ENCODE results near the gene PDZD7. TPM values are rescaled to one million over a fixed set of nuclear protein-coding genes. Genes with fewer than 3 reads are reported as not detected.

Gene PDZD7
- total and polyA plus RNA-seq, 9 of the 15 experiments (the other 6 are each of a cell fraction or from before 2014, with no cell fraction given): 0.04 to 0.24 (median 0.08) TPM; not detected in 3

DNA sequence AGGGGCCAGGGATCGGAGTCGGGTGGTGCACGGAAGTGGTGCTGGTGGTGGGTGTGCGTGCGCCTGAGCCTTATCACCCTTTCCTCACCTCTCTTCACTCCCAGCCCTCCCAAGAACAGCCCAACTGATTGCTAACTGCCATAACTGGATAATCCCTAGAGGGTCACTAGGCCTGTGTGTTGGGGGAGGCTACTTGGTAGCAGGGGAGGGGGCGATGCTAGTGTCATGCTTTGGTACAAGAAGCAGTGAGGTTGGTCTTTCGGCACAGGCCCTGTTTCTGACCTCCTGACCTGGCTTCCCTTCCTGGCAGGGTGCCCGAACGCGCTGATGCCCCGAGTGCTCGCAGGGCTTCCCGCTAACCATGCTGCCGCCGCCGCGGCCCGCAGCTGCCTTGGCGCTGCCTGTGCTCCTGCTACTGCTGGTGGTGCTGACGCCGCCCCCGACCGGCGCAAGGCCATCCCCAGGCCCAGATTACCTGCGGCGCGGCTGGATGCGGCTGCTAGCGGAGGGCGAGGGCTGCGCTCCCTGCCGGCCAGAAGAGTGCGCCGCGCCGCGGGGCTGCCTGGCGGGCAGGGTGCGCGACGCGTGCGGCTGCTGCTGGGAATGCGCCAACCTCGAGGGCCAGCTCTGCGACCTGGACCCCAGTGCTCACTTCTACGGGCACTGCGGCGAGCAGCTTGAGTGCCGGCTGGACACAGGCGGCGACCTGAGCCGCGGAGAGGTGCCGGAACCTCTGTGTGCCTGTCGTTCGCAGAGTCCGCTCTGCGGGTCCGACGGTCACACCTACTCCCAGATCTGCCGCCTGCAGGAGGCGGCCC, 31.5 kb upstream of the PDZD7 start (continued):
- TF ChIP-seq, protein P1, sequence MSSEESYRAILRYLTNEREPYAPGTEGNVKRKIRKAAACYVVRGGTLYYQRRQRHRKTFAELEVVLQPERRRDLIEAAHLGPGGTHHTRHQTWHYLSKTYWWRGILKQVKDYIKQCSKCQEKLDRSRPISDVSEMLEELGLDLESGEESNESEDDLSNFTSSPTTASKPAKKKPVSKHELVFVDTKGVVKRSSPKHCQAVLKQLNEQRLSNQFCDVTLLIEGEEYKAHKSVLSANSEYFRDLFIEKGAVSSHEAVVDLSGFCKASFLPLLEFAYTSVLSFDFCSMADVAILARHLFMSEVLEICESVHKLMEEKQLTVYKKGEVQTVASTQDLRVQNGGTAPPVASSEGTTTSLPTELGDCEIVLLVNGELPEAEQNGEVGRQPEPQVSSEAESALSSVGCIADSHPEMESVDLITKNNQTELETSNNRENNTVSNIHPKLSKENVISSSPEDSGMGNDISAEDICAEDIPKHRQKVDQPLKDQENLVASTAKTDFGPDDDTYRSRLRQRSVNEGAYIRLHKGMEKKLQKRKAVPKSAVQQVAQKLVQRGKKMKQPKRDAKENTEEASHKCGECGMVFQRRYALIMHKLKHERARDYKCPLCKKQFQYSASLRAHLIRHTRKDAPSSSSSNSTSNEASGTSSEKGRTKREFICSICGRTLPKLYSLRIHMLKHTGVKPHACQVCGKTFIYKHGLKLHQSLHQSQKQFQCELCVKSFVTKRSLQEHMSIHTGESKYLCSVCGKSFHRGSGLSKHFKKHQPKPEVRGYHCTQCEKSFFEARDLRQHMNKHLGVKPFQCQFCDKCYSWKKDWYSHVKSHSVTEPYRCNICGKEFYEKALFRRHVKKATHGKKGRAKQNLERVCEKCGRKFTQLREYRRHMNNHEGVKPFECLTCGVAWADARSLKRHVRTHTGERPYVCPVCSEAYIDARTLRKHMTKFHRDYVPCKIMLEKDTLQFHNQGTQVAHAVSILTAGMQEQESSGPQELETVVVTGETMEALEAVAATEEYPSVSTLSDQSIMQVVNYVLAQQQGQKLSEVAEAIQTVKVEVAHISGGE (CRISPR knock-in tag; IDR thresholded peaks at IDR 0.05): peak in 2 of 3 experiments; percentile 8 to 68; a peak in 1 of 6 replicates
- TF ChIP-seq ZC3H4 (CRISPR knock-in tag; IDR thresholded peaks at IDR 0.05; ENCODE audit: borderline replicate concordance) (no peak), ZNF507 (tag; conservative IDR thresholded peaks at IDR 0.05) (no peak), ZNF584 (CRISPR knock-in tag; IDR thresholded peaks at IDR 0.05; ENCODE audit: low read depth) (no peak), KLF1 (tag; IDR thresholded peaks at IDR 0.05) (no peak), ZNF146 (CRISPR knock-in tag; IDR thresholded peaks at IDR 0.05; ENCODE audit: unreplicated experiment) (no peak), TCF7L2 (IDR thresholded peaks at IDR 0.05; ENCODE audit: low read depth, low read length) (no peak), XRCC5 (IDR thresholded peaks at IDR 0.05; ENCODE audit: low read depth, low read length) (no peak), RAD51 (IDR thresholded peaks at IDR 0.05; ENCODE audit: borderline replicate concordance, low read depth) (no peak), SMARCB1 (IDR thresholded peaks at IDR 0.05; ENCODE audit: insufficient read length, low read depth) (no peak), SRSF9 (IDR thresholded peaks at IDR 0.05; ENCODE audit: borderline replicate concordance, low read depth, low read length) (no peak), ZNF76 (CRISPR knock-in tag; IDR thresholded peaks at IDR 0.05; ENCODE audit: borderline replicate concordance) (no peak), MEF2D (tag; conservative IDR thresholded peaks at IDR 0.05; ENCODE audit: low read depth) (no peak), ESRRB (CRISPR knock-in tag; IDR thresholded peaks at IDR 0.05; ENCODE audit: borderline replicate concordance) (no peak), ZNF282 (CRISPR knock-in tag; IDR thresholded peaks at IDR 0.05) (no peak), PHB (CRISPR knock-in tag; IDR thresholded peaks at IDR 0.05) (no peak)
- TF ChIP-seq, protein P2, sequence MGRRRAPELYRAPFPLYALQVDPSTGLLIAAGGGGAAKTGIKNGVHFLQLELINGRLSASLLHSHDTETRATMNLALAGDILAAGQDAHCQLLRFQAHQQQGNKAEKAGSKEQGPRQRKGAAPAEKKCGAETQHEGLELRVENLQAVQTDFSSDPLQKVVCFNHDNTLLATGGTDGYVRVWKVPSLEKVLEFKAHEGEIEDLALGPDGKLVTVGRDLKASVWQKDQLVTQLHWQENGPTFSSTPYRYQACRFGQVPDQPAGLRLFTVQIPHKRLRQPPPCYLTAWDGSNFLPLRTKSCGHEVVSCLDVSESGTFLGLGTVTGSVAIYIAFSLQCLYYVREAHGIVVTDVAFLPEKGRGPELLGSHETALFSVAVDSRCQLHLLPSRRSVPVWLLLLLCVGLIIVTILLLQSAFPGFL (CRISPR knock-in tag; IDR thresholded peaks at IDR 0.05): no peak
- TF ChIP-seq, protein P3, sequence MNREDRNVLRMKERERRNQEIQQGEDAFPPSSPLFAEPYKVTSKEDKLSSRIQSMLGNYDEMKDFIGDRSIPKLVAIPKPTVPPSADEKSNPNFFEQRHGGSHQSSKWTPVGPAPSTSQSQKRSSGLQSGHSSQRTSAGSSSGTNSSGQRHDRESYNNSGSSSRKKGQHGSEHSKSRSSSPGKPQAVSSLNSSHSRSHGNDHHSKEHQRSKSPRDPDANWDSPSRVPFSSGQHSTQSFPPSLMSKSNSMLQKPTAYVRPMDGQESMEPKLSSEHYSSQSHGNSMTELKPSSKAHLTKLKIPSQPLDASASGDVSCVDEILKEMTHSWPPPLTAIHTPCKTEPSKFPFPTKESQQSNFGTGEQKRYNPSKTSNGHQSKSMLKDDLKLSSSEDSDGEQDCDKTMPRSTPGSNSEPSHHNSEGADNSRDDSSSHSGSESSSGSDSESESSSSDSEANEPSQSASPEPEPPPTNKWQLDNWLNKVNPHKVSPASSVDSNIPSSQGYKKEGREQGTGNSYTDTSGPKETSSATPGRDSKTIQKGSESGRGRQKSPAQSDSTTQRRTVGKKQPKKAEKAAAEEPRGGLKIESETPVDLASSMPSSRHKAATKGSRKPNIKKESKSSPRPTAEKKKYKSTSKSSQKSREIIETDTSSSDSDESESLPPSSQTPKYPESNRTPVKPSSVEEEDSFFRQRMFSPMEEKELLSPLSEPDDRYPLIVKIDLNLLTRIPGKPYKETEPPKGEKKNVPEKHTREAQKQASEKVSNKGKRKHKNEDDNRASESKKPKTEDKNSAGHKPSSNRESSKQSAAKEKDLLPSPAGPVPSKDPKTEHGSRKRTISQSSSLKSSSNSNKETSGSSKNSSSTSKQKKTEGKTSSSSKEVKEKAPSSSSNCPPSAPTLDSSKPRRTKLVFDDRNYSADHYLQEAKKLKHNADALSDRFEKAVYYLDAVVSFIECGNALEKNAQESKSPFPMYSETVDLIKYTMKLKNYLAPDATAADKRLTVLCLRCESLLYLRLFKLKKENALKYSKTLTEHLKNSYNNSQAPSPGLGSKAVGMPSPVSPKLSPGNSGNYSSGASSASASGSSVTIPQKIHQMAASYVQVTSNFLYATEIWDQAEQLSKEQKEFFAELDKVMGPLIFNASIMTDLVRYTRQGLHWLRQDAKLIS (CRISPR knock-in tag; IDR thresholded peaks at IDR 0.05): 0 out of 2 replicates have a peak, but pooled peaks have one; percentile 29
